ENCODE results near the gene ARNT2. TPM values are rescaled to one million over a fixed set of nuclear protein-coding genes. Genes with fewer than 3 reads are reported as not detected.

Gene ARNT2
- total RNA-seq, 1 experiment from 2014 or later = 16.8 TPM

- no peak overlapping the region for H3K4me3 ChIP-seq (ENCODE audit: low read depth in 2 of 2, low read length in 2 of 2)
- ATAC-seq (no peak), DNase-seq (ENCODE audit: low read depth, low spot score) (no peak)
- no peak overlapping the region for H3K27ac ChIP-seq (ENCODE audit: low read length)
- intact Hi-C loops (cut with micrococcal nuclease; ENCODE audit: unreplicated experiment) (no loop called here), in situ Hi-C loops (cut with HindIII; ENCODE audit: low pct_unique_long_range_greater_than_20kb, low sequenced_read_pairs) (no loop called here)
- ChIA-PET CTCF (no interaction called here), POLR2A (no interaction called here)
- H3K36me3 ChIP-seq (ENCODE audit: control insufficient read depth, insufficient read depth, low read length) = no peaks in the 10 kb centered on the region
- H3K9me3 ChIP-seq (ENCODE audit: control insufficient read depth, insufficient read depth, low read depth, low read length) = no peaks in the 10 kb centered on the region
- no peaks in the 10 kb centered on the region for H3K27me3 ChIP-seq (ENCODE audit: control insufficient read depth, insufficient read depth, low read length)
- no TSS peak for BruUV-seq (replicated peaks)
- no peak for TF ChIP-seq POLR2AphosphoS5 (IDR thresholded peaks at IDR 0.05; ENCODE audit: low read depth, low read length)
- TF ChIP-seq SIN3A (IDR thresholded peaks at IDR 0.05; ENCODE audit: borderline replicate concordance, insufficient read depth, low read depth, low read length) = no peak
- TF ChIP-seq TCF7L2 (IDR thresholded peaks at IDR 0.05; ENCODE audit: low read depth, low read length) = no peak
- no peak for TF ChIP-seq CTCF (IDR thresholded peaks at IDR 0.05)
- no peak for TF ChIP-seq REST (IDR thresholded peaks at IDR 0.05; ENCODE audit: insufficient read depth in 1 of 2, low read depth in 2 of 2, low read length in 1 of 2)
- no peaks in the 10 kb centered on the region for H3K4me1 ChIP-seq (ENCODE audit: control insufficient read depth, insufficient read depth, low read length)
These were observed 93.0 kb downstream of the ARNT2 start for GRCh38 chr15:80497221-80497620.

GRCh38 chr15:80498652-80499051 is 94.5 kb downstream of the ARNT2 start:
- POLR2A ChIA-PET = no interaction called here
- no TSS peak for BruUV-seq (replicated peaks)
- Histone ChIP-seq H3K4me3 (ENCODE audit: low read depth in 2 of 2, low read length in 2 of 2) (no peak overlapping the region), H3K27ac (ENCODE audit: low read length) (no peak overlapping the region), H3K4me1 (ENCODE audit: control insufficient read depth, insufficient read depth, low read length) (no peaks in the 10 kb centered on the region), H3K9me3 (ENCODE audit: control insufficient read depth, insufficient read depth, low read depth, low read length) (no peaks in the 10 kb centered on the region), H3K36me3 (ENCODE audit: control insufficient read depth, insufficient read depth, low read length) (no peaks in the 10 kb centered on the region), H3K27me3 (ENCODE audit: control insufficient read depth, insufficient read depth, low read length) (no peaks in the 10 kb centered on the region)
- in situ Hi-C loops (cut with HindIII; ENCODE audit: low pct_unique_long_range_greater_than_20kb, low sequenced_read_pairs) = no loop called here
- ATAC-seq = no peak
- CTCF ChIA-PET = no interaction called here
- DNase-seq (ENCODE audit: low read depth, low spot score) = no peak
- no peak for TF ChIP-seq REST (IDR thresholded peaks at IDR 0.05; ENCODE audit: insufficient read depth in 1 of 2, low read depth in 2 of 2, low read length in 1 of 2)
- TF ChIP-seq SIN3A (IDR thresholded peaks at IDR 0.05; ENCODE audit: borderline replicate concordance, insufficient read depth, low read depth, low read length) = no peak
- no peak for TF ChIP-seq POLR2AphosphoS5 (IDR thresholded peaks at IDR 0.05; ENCODE audit: low read depth, low read length)
- no peak for TF ChIP-seq CTCF (IDR thresholded peaks at IDR 0.05)
- TF ChIP-seq TCF7L2 (IDR thresholded peaks at IDR 0.05; ENCODE audit: low read depth, low read length) = no peak
- intact Hi-C loops (cut with micrococcal nuclease; ENCODE audit: unreplicated experiment) = no loop called here
